HepG2 (cell line): Measurements from ENCODE around the gene HOXA6. TPM values are rescaled to one million over a fixed set of nuclear protein-coding genes. Genes with fewer than 3 reads are reported as not detected.
A peak's percentile ranks its signal among the peaks of the same experiment; 100 is the strongest.

Experiments
- ATAC-seq: fragments of 200-7000 bp; cut with Tn5 transposase; 3 replicates; pipeline ENCODE4 v1.9.1; 2020; ENCODE audit warnings: mild to moderate bottlenecking, moderate library complexity
- BruUV-seq: library from RNA; stranded (reverse); fragments of 400-500 nt; replicated peaks from 2 replicates; lab custom pipeline; 2021; lab: Mats Ljungman, UMichigan
- CTCF ChIA-PET: fragments of 300-600 bp; formaldehyde crosslinking; extraction: SDS; loops from one replicate; lab custom pipeline; 2021; ENCODE audit warnings: low total read pairs, inconsistent platforms, low intra/inter-chr PET ratio; lab: Yijun Ruan, JAX
- POLR2A ChIA-PET: fragments of 350-600 bp; sonication (Branson Sonifier 250); formaldehyde crosslinking; loops from one replicate; lab custom pipeline; 2020; ENCODE audit warnings: antibody characterized with exemption, inconsistent platforms; lab: Yijun Ruan, JAX
- DNase-seq: peaks from one replicate; pipeline ENCODE4 v3.0.0-alpha.2; 2015; ENCODE audit warnings: low spot score
- FAIRE-seq: peaks from 3 replicates; lab custom pipeline; 2011; peaks lifted over from hg19 to GRCh38; lab: Jason Lieb, UNC
- H2AFZ ChIP-seq: one replicate; pipeline ENCODE4 v1.6.1; 2011; ENCODE audit warnings: low read length, inconsistent platforms
- H3K27ac ChIP-seq: fragments of 300-600 bp; 3 replicates; pipeline ENCODE4 v1.8.0; 2011; ENCODE audit warnings: mixed run types, mild to moderate bottlenecking, mixed read lengths, low read length, inconsistent platforms; ENCODE audit not compliant: insufficient read depth; ENCODE audit errors: extremely low read length
- H3K27me3 ChIP-seq, 2 experiments: fragments of 200-600 bp in 1 of 2; 2 replicates in 1 of 2; 3 replicates in 1 of 2; pipeline versions ENCODE4 v1.6.0 to v1.8.0; 2011; ENCODE audit warnings: low read length in 2 of 2, mild to moderate bottlenecking in 2 of 2, moderate library complexity in 2 of 2, inconsistent platforms in 1 of 2; ENCODE audit not compliant: insufficient read depth in 2 of 2, control insufficient read depth in 1 of 2
- H3K36me3 ChIP-seq, 2 experiments: fragments of 200-600 bp in 1 of 2; replicated peaks in 1 of 2; 2 replicates in 1 of 2; 3 replicates in 1 of 2; pipeline versions ENCODE4 v1.5.1 to v1.8.0; 2011; ENCODE audit warnings: low read length in 2 of 2, inconsistent platforms in 1 of 2; ENCODE audit not compliant: insufficient read depth in 2 of 2, control insufficient read depth in 1 of 2
- H3K4me1 ChIP-seq: 2 replicates; pipeline ENCODE4 v1.5.1; 2012; ENCODE audit warnings: low read length, inconsistent platforms; ENCODE audit not compliant: insufficient read depth
- H3K4me2 ChIP-seq: 2 replicates; pipeline ENCODE4 v1.6.0; 2011; ENCODE audit warnings: low read depth, low read length, inconsistent platforms
- H3K4me3 ChIP-seq, 3 experiments: fragments of 200-600 bp in 1 of 3; sonication (generic), shearing (Covaris generic) in 1 of 3; replicated peaks in 1 of 3; 2 replicates each; pipeline ENCODE4 v1.5.1; 2011 to 2016; ENCODE audit warnings: low read length in 3 of 3, inconsistent platforms in 2 of 3, low read depth in 2 of 3, mild to moderate bottlenecking in 2 of 3, control low read depth in 1 of 3, mixed read lengths in 1 of 3; ENCODE audit not compliant: insufficient read depth in 1 of 3
- H3K79me2 ChIP-seq: one replicate; pipeline ENCODE4 v1.6.1; 2011; ENCODE audit warnings: low read length, inconsistent platforms; ENCODE audit not compliant: insufficient read depth
- H3K9ac ChIP-seq: 2 replicates; pipeline ENCODE4 v1.6.0; 2011; ENCODE audit warnings: mild to moderate bottlenecking, low read depth, low read length, inconsistent platforms; ENCODE audit not compliant: insufficient read depth
- H3K9me3 ChIP-seq: 2 replicates; pipeline ENCODE4 v1.5.1; 2012; ENCODE audit warnings: mild to moderate bottlenecking, low read length
- H4K20me1 ChIP-seq: 2 replicates; pipeline ENCODE4 v1.6.0; 2011; ENCODE audit warnings: inconsistent platforms, mild to moderate bottlenecking, low read length, moderate library complexity; ENCODE audit not compliant: insufficient read depth
- ATRX ChIP-seq: sonication (generic); formaldehyde crosslinking; IDR thresholded peaks from 2 replicates; pipeline ENCODE4 v1.4.0; 2020; ENCODE audit warnings: missing genetic modification reagents, borderline replicate concordance
- CREB1 ChIP-seq, 2 experiments: fragments of 450-650 bp in 1 of 2; IDR thresholded peaks; 2 replicates each; pipeline ENCODE4 v1.6.1; 2016 to 2017; ENCODE audit warnings: control low read depth in 1 of 2, mild to moderate bottlenecking in 1 of 2, missing compliant biosample characterization in 1 of 2, missing genetic modification characterization in 1 of 2
- HNF1B ChIP-seq: sonication (generic); formaldehyde crosslinking; IDR thresholded peaks from 2 replicates; pipeline ENCODE4 v1.5.1; 2020; ENCODE audit warnings: mild to moderate bottlenecking, moderate library complexity, missing genetic modification reagents
- LCORL ChIP-seq, 2 experiments: fragments of 450-650 bp in 1 of 2; sonication (generic) in 1 of 2; formaldehyde crosslinking in 1 of 2; IDR thresholded peaks; 2 replicates each; pipeline versions ENCODE4 v1.5.0 to v1.6.1; 2017 to 2020; ENCODE audit warnings: antibody characterized with exemption in 1 of 2, missing genetic modification reagents in 1 of 2
- RFX1 ChIP-seq: fragments of 450-650 bp; IDR thresholded peaks from 2 replicates; pipeline ENCODE4 v1.6.1; 2017
- ZNF552 ChIP-seq: sonication (generic); formaldehyde crosslinking; IDR thresholded peaks from 2 replicates; pipeline ENCODE4 v1.9.0; 2022; ENCODE audit warnings: missing genetic modification reagents, mild to moderate bottlenecking, borderline replicate concordance
- ZNF556 ChIP-seq: sonication (generic); formaldehyde crosslinking; IDR thresholded peaks from 2 replicates; pipeline ENCODE4 v1.4.0; 2020; ENCODE audit warnings: mild to moderate bottlenecking, missing genetic modification reagents, borderline replicate concordance
- ZNF652 ChIP-seq: IDR thresholded peaks from 2 replicates; pipeline ENCODE4 v1.6.1; 2016; ENCODE audit warnings: low read depth, borderline replicate concordance
- ZNF740 ChIP-seq: sonication (generic); formaldehyde crosslinking; IDR thresholded peaks from 2 replicates; pipeline ENCODE4 v1.4.0; 2020; ENCODE audit warnings: missing genetic modification reagents
- ZNF777 ChIP-seq: sonication (generic); formaldehyde crosslinking; IDR thresholded peaks from 2 replicates; pipeline ENCODE4 v1.4.0; 2020; ENCODE audit warnings: missing genetic modification reagents
- WGBS: methylation state at CpG from one replicate; pipeline ENCODE4 v1.1.6; 2017; ENCODE audit warnings: low lambda C conversion rate; 5-methylcytosine and 5-hydroxymethylcytosine counted together
- in situ Hi-C: cut with HindIII; loops from 2 replicates; pipeline ENCODE4 v1.10.0; 2017; ENCODE audit warnings: low pct_unique_long_range_greater_than_20kb; ENCODE audit not compliant: extremely low pct_ligation_motif_present
- intact Hi-C: fragments of 100-400 bp; cut with micrococcal nuclease; formaldehyde crosslinking; loops from one replicate; pipeline ENCODE4 v1.10.0; 2022; ENCODE audit not compliant: unreplicated experiment
- polyA plus RNA-seq, 8 experiments: library from polyadenylated mRNA; depleted of rRNA in 3 of 8; stranded (reverse) in 7 of 8; unstranded in 1 of 8; fragments of >200 nt; fragmentation: Illumina TruSeq in 4 of 8; extraction: Trizol in 4 of 8; gene quantifications; 2 replicates each; pipeline versions ENCODE4 v1.2.1 to v1.2.3, GENCODE V29; 2011 to 2016; ENCODE audit warnings: low read depth in 4 of 8, missing spikeins in 1 of 8, mixed read lengths in 1 of 8; ENCODE audit not compliant: insufficient read depth in 1 of 8
- total RNA-seq, 5 experiments: library from RNA; depleted of rRNA; stranded (reverse); fragments of >200 nt; fragmentation: Illumina TruSeq; extraction: Trizol; gene quantifications; 2 replicates each; pipeline ENCODE4 v1.2.3, GENCODE V29; 2016; ENCODE audit warnings: low read depth in 1 of 5

Gene HOXA6
- total and polyA plus RNA-seq, 2 of the 13 experiments (the other 11 are each of a cell fraction or from before 2014, with no cell fraction given) = 1.3 to 1.5 TPM

- Histone ChIP-seq H3K9ac (no peak overlapping the region), H3K27ac (no peak overlapping the region), H3K79me2 (no peaks in the 10 kb centered on the region), H3K4me3 (peak overlapping the region; percentile 9 to 40 (median 16); a peak in 4 of 6 replicates), H3K27me3 (peaks cover 12 to 68% of the 10 kb centered on the region in 2 experiments), H3K9me3 (no peaks in the 10 kb centered on the region), H3K36me3 (no peaks in the 10 kb centered on the region), H3K4me1 (peaks cover 17% of the 10 kb centered on the region; the same call in 1 of the 2 replicates), H2AFZ (no peak overlapping the region), H3K4me2 (peak overlapping the region; percentile 27; the same call in 1 of the 2 replicates), H4K20me1 (no peaks in the 10 kb centered on the region)
- no peak for FAIRE-seq
- peak; percentile 48 for ATAC-seq
- no peak for TF ChIP-seq LCORL (IDR thresholded peaks at IDR 0.05)
- no peak for TF ChIP-seq LCORL (CRISPR knock-in tag; IDR thresholded peaks at IDR 0.05)
- peak; percentile 61 for TF ChIP-seq CREB1 (IDR thresholded peaks at IDR 0.05)
- TF ChIP-seq CREB1 (CRISPR knock-in tag; IDR thresholded peaks at IDR 0.05) = no peak
- peak; percentile 53; the same call in 1 of the 2 replicates for TF ChIP-seq ZNF777 (CRISPR knock-in tag)
- no TSS peak for BruUV-seq
- ChIA-PET POLR2A (no interaction called here), CTCF (no interaction called here)
- 72% methylated on average over 40 of the region's 78 CpGs for WGBS
- no peak for DNase-seq
- intact Hi-C loops = loop anchor here (10.0 kb wide), 1 partner anchor 412 kb away; no protein-coding TSS in a partner anchor
- in situ Hi-C loops = no loop called here
Measured at GRCh38 chr7:27192546-27193334, 45.2 kb upstream of the HOXA6 start.

GRCh38 chr7:27191833-27192545, 44.4 kb upstream of the HOXA6 start:
- Histone ChIP-seq H3K9ac (no peak overlapping the region), H3K4me3 (peak overlapping the region in 2 of 3 experiments; percentile 9 to 40; a peak in 4 of 6 replicates), H3K36me3 (no peaks in the 10 kb centered on the region), H4K20me1 (no peaks in the 10 kb centered on the region), H3K79me2 (no peaks in the 10 kb centered on the region), H3K4me2 (peak overlapping the region; percentile 27; the same call in 1 of the 2 replicates), H2AFZ (no peak overlapping the region), H3K27me3 (peaks cover 12 to 70% of the 10 kb centered on the region in 2 experiments), H3K27ac (no peak overlapping the region), H3K4me1 (peaks cover 18% of the 10 kb centered on the region; the same call in 1 of the 2 replicates), H3K9me3 (no peaks in the 10 kb centered on the region)
- intact Hi-C loops = loop anchor here (10.0 kb wide), 1 partner anchor 413 kb away; no protein-coding TSS in a partner anchor
- FAIRE-seq (no peak), ATAC-seq (peak; percentile 29), DNase-seq (no peak)
- 69% methylated on average over 22 of the region's 42 CpGs for WGBS
- ChIA-PET CTCF (no interaction called here), POLR2A (interaction anchor here (0.6 kb wide), 1 partner anchor 35 kb away, joined by 3 read pairs; no protein-coding TSS in a partner anchor)
- BruUV-seq = no TSS peak
- in situ Hi-C loops = no loop called here
- TF ChIP-seq ZNF740 (CRISPR knock-in tag) (no peak), HNF1B (CRISPR knock-in tag) (no peak), ZNF652 (CRISPR knock-in tag) (no peak), ZNF556 (CRISPR knock-in tag) (no peak), ATRX (CRISPR knock-in tag) (no peak), RFX1 (no peak), ZNF552 (CRISPR knock-in tag) (no peak)
